Endothelial cell of umbilical vein (primary cell): ENCODE measurements around the gene SYNE3. TPM values are rescaled to one million over a fixed set of nuclear protein-coding genes. Genes with fewer than 3 reads are reported as not detected.

ENCODE experiments used
- BruUV-seq: library from RNA; stranded (reverse); fragments of 400-500 nt; replicated peaks from 2 replicates; lab custom pipeline; 2021; lab: Mats Ljungman, UMichigan
- CTCF ChIA-PET: fragments of 300-600, 350-600 bp; sonication (Branson Sonifier 250); formaldehyde crosslinking; loops from one replicate; lab custom pipeline; 2021; ENCODE audit warnings: antibody characterized with exemption, inconsistent platforms; lab: Charles Lee
- POLR2A ChIA-PET: fragments of 300-600, 350-600 bp; sonication (Branson Sonifier 250); formaldehyde crosslinking; loops from one replicate; lab custom pipeline; 2021; ENCODE audit warnings: antibody characterized with exemption, inconsistent platforms; lab: Charles Lee
- DNase-seq: peaks from one replicate; pipeline ENCODE4 v3.0.0-alpha.2; 2011; ENCODE audit warnings: low read depth, low spot score
- FAIRE-seq: peaks from 2 replicates; lab custom pipeline; 2011; peaks lifted over from hg19 to GRCh38; lab: Jason Lieb, UNC
- H2AFZ ChIP-seq: 2 replicates; pipeline ENCODE4 v1.6.0; 2012; ENCODE audit warnings: low read depth, low read length, control low read depth, inconsistent platforms
- H3K27ac ChIP-seq: 2 replicates; pipeline ENCODE4 v1.5.1; 2011; ENCODE audit warnings: low read depth, mild to moderate bottlenecking, control low read depth, low read length, moderate library complexity; ENCODE audit not compliant: insufficient read depth
- H3K27me3 ChIP-seq, 2 experiments: 2 replicates each; pipeline versions ENCODE4 v1.6.0 to v1.6.1; 2011; ENCODE audit warnings: low read length in 2 of 2, mixed read lengths in 1 of 2; ENCODE audit not compliant: control insufficient read depth in 2 of 2, insufficient read depth in 2 of 2
- H3K36me3 ChIP-seq, 2 experiments: 2 replicates in 1 of 2; 3 replicates in 1 of 2; pipeline ENCODE4 v1.5.1; 2011; ENCODE audit warnings: low read length in 2 of 2, mild to moderate bottlenecking in 1 of 2, moderate library complexity in 1 of 2; ENCODE audit not compliant: control insufficient read depth in 2 of 2, insufficient read depth in 2 of 2; ENCODE audit errors: extremely low read depth in 1 of 2
- H3K4me1 ChIP-seq: 3 replicates; pipeline ENCODE4 v1.5.1; 2011; ENCODE audit warnings: mild to moderate bottlenecking, low read length; ENCODE audit not compliant: control insufficient read depth, insufficient read depth; ENCODE audit errors: extremely low read depth
- H3K4me2 ChIP-seq: 2 replicates; pipeline ENCODE4 v1.6.1; 2011; ENCODE audit warnings: low read length, control low read depth, mixed read lengths; ENCODE audit not compliant: insufficient read depth
- H3K4me3 ChIP-seq, 3 experiments: fragments of 200-600 bp in 1 of 3; sonication (generic), shearing (Covaris generic) in 1 of 3; replicated peaks in 1 of 3; 2 replicates each; pipeline ENCODE4 v1.5.1; 2011 to 2016; ENCODE audit warnings: control low read depth in 3 of 3, low read length in 3 of 3, mild to moderate bottlenecking in 2 of 3, inconsistent platforms in 1 of 3, low read depth in 1 of 3, moderate library complexity in 1 of 3; ENCODE audit not compliant: insufficient read depth in 1 of 3
- H3K79me2 ChIP-seq: 2 replicates; pipeline ENCODE4 v1.6.0; 2012; ENCODE audit warnings: low read length, inconsistent platforms; ENCODE audit not compliant: control insufficient read depth, insufficient read depth
- H3K9ac ChIP-seq: replicated peaks from 2 replicates; pipeline ENCODE3; 2011; ENCODE audit warnings: low read length, control low read depth; ENCODE audit not compliant: insufficient read depth; ENCODE audit errors: extremely low read depth
- H3K9me1 ChIP-seq: replicated peaks from 3 replicates; pipeline ENCODE4 v1.6.0; 2011; ENCODE audit warnings: mild to moderate bottlenecking, low read length; ENCODE audit not compliant: control insufficient read depth, insufficient read depth; ENCODE audit errors: extremely low read depth
- H3K9me3 ChIP-seq: replicated peaks from 2 replicates; pipeline ENCODE4 v1.5.1; 2012; ENCODE audit warnings: low read length, inconsistent platforms; ENCODE audit not compliant: control insufficient read depth, insufficient read depth
- H4K20me1 ChIP-seq: replicated peaks from 2 replicates; pipeline ENCODE3; 2011; ENCODE audit warnings: mild to moderate bottlenecking, low read length; ENCODE audit not compliant: control insufficient read depth, insufficient read depth; ENCODE audit errors: extremely low read depth
- EZH2 ChIP-seq: IDR thresholded peaks from 2 replicates; pipeline ENCODE4 v1.6.1; 2012; ENCODE audit warnings: borderline replicate concordance, low read depth, mild to moderate bottlenecking, moderate library complexity, low read length, inconsistent platforms; ENCODE audit not compliant: severe bottlenecking
- FOS ChIP-seq: IDR thresholded peaks from 2 replicates; pipeline ENCODE4 v1.6.1; 2011; ENCODE audit warnings: mild to moderate bottlenecking, low read length, moderate library complexity, borderline replicate concordance; ENCODE audit not compliant: insufficient read depth
- GATA2 ChIP-seq: IDR thresholded peaks from 2 replicates; pipeline ENCODE4 v1.7.0; 2011; ENCODE audit warnings: low read depth, mild to moderate bottlenecking, moderate library complexity, mixed read lengths, low read length; ENCODE audit not compliant: insufficient read length, insufficient read depth
- JUN ChIP-seq: IDR thresholded peaks from 2 replicates; pipeline ENCODE4 v1.6.1; 2011; ENCODE audit warnings: borderline replicate concordance, low read depth; ENCODE audit not compliant: insufficient read length, insufficient read depth
- MYC ChIP-seq: IDR thresholded peaks from one replicate; pipeline ENCODE4 v1.6.1; 2011; ENCODE audit warnings: mild to moderate bottlenecking, low read depth, low read length
- POLR2A ChIP-seq: IDR thresholded peaks from 2 replicates; pipeline ENCODE4 v1.6.1; 2012; ENCODE audit warnings: low read depth, mild to moderate bottlenecking, control low read depth, low read length
- POLR2AphosphoS5 ChIP-seq: IDR thresholded peaks from 2 replicates; pipeline ENCODE4 v1.6.1; 2012; ENCODE audit warnings: low read depth, mild to moderate bottlenecking, control low read depth, low read length, moderate library complexity; ENCODE audit not compliant: insufficient read depth
- dilution Hi-C: fragments of 300-500 bp; cut with MboI; formaldehyde crosslinking; loops from one replicate; pipeline ENCODE4 v1.15.0; 2019; ENCODE audit warnings: low sequenced_read_pairs; ENCODE audit not compliant: extremely low pct_ligation_motif_present
- intact Hi-C: fragments of 100-400 bp; cut with micrococcal nuclease; formaldehyde crosslinking; loops from one replicate; pipeline ENCODE4 v1.10.0; 2022
- polyA plus RNA-seq, 4 experiments: library from polyadenylated mRNA; depleted of rRNA in 3 of 4; stranded (reverse) in 3 of 4; unstranded in 1 of 4; fragments of >200 nt; gene quantifications; 2 replicates each; pipeline versions ENCODE4 v1.2.1 to v1.2.3, GENCODE V29; 2011 to 2012; ENCODE audit warnings: missing spikeins in 1 of 4
- total RNA-seq: library from RNA; stranded (reverse); gene quantifications from 2 replicates; pipeline ENCODE4 v1.2.3, GENCODE V29; 2021
- TF ChIP-seq, protein P1 (sequence below), 2 donors: IDR thresholded peaks; 1 replicate in 1 of 2; 2 replicates in 1 of 2; pipeline ENCODE4 v1.5.1; 2011; ENCODE audit warnings: low read length in 2 of 2, mild to moderate bottlenecking in 2 of 2, moderate library complexity in 2 of 2, control low read depth in 1 of 2, inconsistent platforms in 1 of 2, low read depth in 1 of 2; ENCODE audit not compliant: insufficient read depth in 1 of 2; ENCODE audit errors: extremely low read depth in 1 of 2
- TF ChIP-seq, protein P2 (sequence below): IDR thresholded peaks from 2 replicates; pipeline ENCODE4 v1.6.1; 2011; ENCODE audit not compliant: insufficient read depth, insufficient read length

SYNE3 gene
- total and polyA plus RNA-seq, 2 donors (not counting 3 experiments of a cell fraction or from before 2014, with no cell fraction given), result 3.0 to 18.8 TPM

DNA sequence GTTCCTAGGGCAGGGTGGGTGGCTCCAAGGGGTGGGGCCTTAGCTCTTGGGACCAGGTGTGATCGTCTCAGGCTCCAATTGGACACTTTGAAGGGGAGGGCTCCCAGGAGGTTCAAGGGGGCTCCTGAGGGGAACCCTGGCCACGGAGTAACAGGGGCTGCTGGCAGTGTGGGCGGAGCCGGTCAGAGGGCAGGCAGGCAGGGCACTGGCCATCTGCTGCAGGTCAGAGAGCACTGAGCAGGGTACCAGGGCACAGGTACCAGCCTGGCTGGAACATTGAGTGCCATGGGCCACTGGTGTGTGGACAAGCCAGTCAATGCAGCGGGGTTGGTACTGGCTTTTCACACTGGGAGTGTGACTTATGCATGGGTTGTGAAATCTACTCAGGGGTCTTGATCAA lies 32.2 kb downstream of the SYNE3 start:
- Histone ChIP-seq H3K9me3 (no peaks in the 10 kb centered on the region), H3K27me3 (no peaks in the 10 kb centered on the region), H2AFZ (no peak overlapping the region), H4K20me1 (no peaks in the 10 kb centered on the region), H3K4me3 (no peak overlapping the region), H3K27ac (no peak overlapping the region), H3K9ac (no peak overlapping the region), H3K36me3 (no peaks in the 10 kb centered on the region), H3K4me2 (no peak overlapping the region), H3K9me1 (no peaks in the 10 kb centered on the region), H3K79me2 (peaks cover 2% of the 10 kb centered on the region), H3K4me1 (peaks cover 13% of the 10 kb centered on the region)
- ChIA-PET POLR2A (interaction anchor here (0.9 to 1.1 kb wide), 2 partner anchors 12 to 13 kb away, joined by 3 to 4 read pairs; no protein-coding TSS in a partner anchor), CTCF (interaction anchor here (1.3 to 2.6 kb wide), 6 partner anchors 8 to 43 kb away, joined by 3 to 20 read pairs (median 11); no protein-coding TSS in a partner anchor)
- FAIRE-seq (no peak), DNase-seq (no peak)
- BruUV-seq, result no TSS peak
- intact Hi-C loops (no loop called here), dilution Hi-C loops (no loop called here)
- TF ChIP-seq POLR2A, result no peak
- no peak for TF ChIP-seq POLR2AphosphoS5
- no peak for TF ChIP-seq GATA2
- TF ChIP-seq, protein P1, sequence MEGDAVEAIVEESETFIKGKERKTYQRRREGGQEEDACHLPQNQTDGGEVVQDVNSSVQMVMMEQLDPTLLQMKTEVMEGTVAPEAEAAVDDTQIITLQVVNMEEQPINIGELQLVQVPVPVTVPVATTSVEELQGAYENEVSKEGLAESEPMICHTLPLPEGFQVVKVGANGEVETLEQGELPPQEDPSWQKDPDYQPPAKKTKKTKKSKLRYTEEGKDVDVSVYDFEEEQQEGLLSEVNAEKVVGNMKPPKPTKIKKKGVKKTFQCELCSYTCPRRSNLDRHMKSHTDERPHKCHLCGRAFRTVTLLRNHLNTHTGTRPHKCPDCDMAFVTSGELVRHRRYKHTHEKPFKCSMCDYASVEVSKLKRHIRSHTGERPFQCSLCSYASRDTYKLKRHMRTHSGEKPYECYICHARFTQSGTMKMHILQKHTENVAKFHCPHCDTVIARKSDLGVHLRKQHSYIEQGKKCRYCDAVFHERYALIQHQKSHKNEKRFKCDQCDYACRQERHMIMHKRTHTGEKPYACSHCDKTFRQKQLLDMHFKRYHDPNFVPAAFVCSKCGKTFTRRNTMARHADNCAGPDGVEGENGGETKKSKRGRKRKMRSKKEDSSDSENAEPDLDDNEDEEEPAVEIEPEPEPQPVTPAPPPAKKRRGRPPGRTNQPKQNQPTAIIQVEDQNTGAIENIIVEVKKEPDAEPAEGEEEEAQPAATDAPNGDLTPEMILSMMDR (IDR thresholded peaks at IDR 0.05; ENCODE audit: extremely low read depth in 1 of 2, insufficient read depth in 1 of 2, low read depth in 1 of 2, low read length in 2 of 2), result no peak
- TF ChIP-seq EZH2, result no peak
- no peak for TF ChIP-seq FOS
- no peak for TF ChIP-seq MYC
- TF ChIP-seq JUN, result no peak
- TF ChIP-seq, protein P2, sequence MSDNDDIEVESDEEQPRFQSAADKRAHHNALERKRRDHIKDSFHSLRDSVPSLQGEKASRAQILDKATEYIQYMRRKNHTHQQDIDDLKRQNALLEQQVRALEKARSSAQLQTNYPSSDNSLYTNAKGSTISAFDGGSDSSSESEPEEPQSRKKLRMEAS, result no peak
